RPMI8226 (cell line): Measurements from ENCODE around the gene MTREX.

ENCODE experiments used
- DNase-seq: peaks from one replicate; pipeline ENCODE4 v3.0.0-alpha.2; 2015

Gene MTREX

GRCh38 chr5:55325621-55326020 is 17.8 kb downstream of the MTREX start:
- no peak for DNase-seq

- no peak for DNase-seq
Measured at GRCh38 chr5:55327281-55327680, 19.5 kb downstream of the MTREX start.

- no peak for DNase-seq
Measured at GRCh38 chr5:55331321-55331720, 23.5 kb downstream of the MTREX start.

GRCh38 chr5:55333017-55333416 is 25.2 kb downstream of the MTREX start:
- DNase-seq = no peak

- DNase-seq = no peak
Measured at GRCh38 chr5:55333811-55334210, 26.0 kb downstream of the MTREX start.

GRCh38 chr5:55338092-55338613 is 30.4 kb downstream of the MTREX start:
- DNase-seq = no peak

- no peak for DNase-seq
Measured at GRCh38 chr5:55338810-55339243, 31.0 kb downstream of the MTREX start.

- DNase-seq = no peak
Measured at GRCh38 chr5:55343107-55343506, 35.3 kb downstream of the MTREX start.

GRCh38 chr5:55343609-55344008 is 35.8 kb downstream of the MTREX start:
- no peak for DNase-seq

- DNase-seq = peak; percentile 67
Measured at GRCh38 chr5:55344392-55344992, 36.7 kb downstream of the MTREX start.

- no peak for DNase-seq
Measured at GRCh38 chr5:55345327-55345726, 37.5 kb downstream of the MTREX start.

- DNase-seq = no peak
Measured at GRCh38 chr5:55347786-55348185, 40.0 kb downstream of the MTREX start.

- DNase-seq = no peak
Measured at GRCh38 chr5:55350754-55351153, 43.0 kb downstream of the MTREX start.

GRCh38 chr5:55356896-55357295 is 49.1 kb downstream of the MTREX start:
- DNase-seq = no peak

- DNase-seq = no peak
Measured at GRCh38 chr5:55360190-55360589, 52.4 kb downstream of the MTREX start.

- DNase-seq = no peak
Measured at GRCh38 chr5:55363856-55364255, 56.1 kb downstream of the MTREX start.

- no peak for DNase-seq
Measured at GRCh38 chr5:55364537-55365055, 56.8 kb downstream of the MTREX start.

- no peak for DNase-seq
Measured at GRCh38 chr5:55370291-55370925, 62.6 kb downstream of the MTREX start.

GRCh38 chr5:55371145-55371544 is 63.4 kb downstream of the MTREX start:
- DNase-seq = no peak

- no peak for DNase-seq
Measured at GRCh38 chr5:55372130-55372925, 64.5 kb downstream of the MTREX start.

- no peak for DNase-seq
Measured at GRCh38 chr5:55377810-55378209, 70.0 kb downstream of the MTREX start.

GRCh38 chr5:55383254-55383653 is 75.5 kb downstream of the MTREX start:
- DNase-seq = no peak

- DNase-seq = no peak
Measured at GRCh38 chr5:55384072-55384471, 76.3 kb downstream of the MTREX start.

GRCh38 chr5:55385227-55385626 is 77.4 kb downstream of the MTREX start:
- no peak for DNase-seq
